NB4 (cell line): ENCODE data around the gene GH1.

Experiments used
- POLR2A ChIP-seq: IDR thresholded peaks from 2 replicates; pipeline ENCODE4 v1.6.1; 2011; ENCODE audit warnings: mild to moderate bottlenecking; ENCODE audit not compliant: insufficient read length; ENCODE audit errors: extremely low read depth
- TF ChIP-seq, protein P1 (sequence below): IDR thresholded peaks from 2 replicates; pipeline ENCODE4 v1.6.1; 2011; ENCODE audit warnings: low read depth, low read length
- TF ChIP-seq, protein P2 (sequence below): IDR thresholded peaks from one replicate; pipeline ENCODE4 v1.5.1; 2012; ENCODE audit warnings: low read depth, low read length

DNA sequence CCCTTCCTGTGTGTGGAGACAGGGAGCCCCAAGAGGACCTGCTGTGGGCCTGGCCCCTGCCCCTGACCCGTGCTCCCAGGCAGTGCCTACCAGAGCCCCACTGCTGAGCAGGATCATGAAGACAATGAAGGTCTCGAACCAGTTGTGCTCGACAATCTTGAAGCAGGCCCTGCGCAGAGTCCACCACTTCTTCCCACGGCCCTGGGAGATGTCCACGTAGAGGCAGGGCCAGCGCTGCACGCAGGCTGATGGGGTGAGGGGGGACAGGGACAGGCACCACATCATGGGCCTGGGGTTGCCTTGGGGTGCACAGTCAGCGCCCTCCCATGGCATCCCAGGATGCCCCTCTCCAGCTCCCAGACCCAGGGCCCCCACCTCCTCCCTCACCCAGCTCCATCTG, 29.9 kb upstream of the GH1 start:
- TF ChIP-seq, protein P1, sequence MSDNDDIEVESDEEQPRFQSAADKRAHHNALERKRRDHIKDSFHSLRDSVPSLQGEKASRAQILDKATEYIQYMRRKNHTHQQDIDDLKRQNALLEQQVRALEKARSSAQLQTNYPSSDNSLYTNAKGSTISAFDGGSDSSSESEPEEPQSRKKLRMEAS, result no peak
- TF ChIP-seq, protein P2, sequence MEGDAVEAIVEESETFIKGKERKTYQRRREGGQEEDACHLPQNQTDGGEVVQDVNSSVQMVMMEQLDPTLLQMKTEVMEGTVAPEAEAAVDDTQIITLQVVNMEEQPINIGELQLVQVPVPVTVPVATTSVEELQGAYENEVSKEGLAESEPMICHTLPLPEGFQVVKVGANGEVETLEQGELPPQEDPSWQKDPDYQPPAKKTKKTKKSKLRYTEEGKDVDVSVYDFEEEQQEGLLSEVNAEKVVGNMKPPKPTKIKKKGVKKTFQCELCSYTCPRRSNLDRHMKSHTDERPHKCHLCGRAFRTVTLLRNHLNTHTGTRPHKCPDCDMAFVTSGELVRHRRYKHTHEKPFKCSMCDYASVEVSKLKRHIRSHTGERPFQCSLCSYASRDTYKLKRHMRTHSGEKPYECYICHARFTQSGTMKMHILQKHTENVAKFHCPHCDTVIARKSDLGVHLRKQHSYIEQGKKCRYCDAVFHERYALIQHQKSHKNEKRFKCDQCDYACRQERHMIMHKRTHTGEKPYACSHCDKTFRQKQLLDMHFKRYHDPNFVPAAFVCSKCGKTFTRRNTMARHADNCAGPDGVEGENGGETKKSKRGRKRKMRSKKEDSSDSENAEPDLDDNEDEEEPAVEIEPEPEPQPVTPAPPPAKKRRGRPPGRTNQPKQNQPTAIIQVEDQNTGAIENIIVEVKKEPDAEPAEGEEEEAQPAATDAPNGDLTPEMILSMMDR, result no peak
- TF ChIP-seq POLR2A, result no peak
